Measurements from ENCODE around the gene CISH. TPM values are rescaled to one million over a fixed set of nuclear protein-coding genes. Genes with fewer than 3 reads are reported as not detected.
A peak's percentile ranks its signal among the peaks of the same experiment; 100 is the strongest.

Gene CISH
- total and polyA plus RNA-seq, 10 of the 15 experiments (the other 5 are each of a cell fraction or from before 2014, with no cell fraction given) = 0.21 to 4.4 (median 1.8) TPM

DNA sequence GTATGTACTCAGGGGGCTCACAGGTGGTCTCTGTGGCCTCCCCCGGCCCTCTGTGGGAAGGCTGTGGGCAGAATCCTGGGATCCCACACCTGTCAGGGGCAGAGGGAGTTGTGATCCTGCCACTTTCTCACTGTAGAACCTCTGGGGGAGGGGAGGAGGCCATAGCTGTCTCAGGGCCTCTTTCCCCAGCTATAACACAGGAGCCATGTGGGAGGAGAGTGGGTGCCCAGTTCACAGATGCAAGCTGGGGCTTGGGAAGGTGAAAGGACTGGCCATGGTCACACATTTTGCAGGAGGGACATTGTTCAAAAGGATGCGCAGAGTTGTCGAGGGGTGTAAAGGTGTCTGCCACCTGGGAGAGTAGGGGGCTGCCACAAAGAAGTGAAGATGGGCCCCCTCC, 17.0 kb upstream of the CISH start (continued):
- TF ChIP-seq ZBTB40 (IDR thresholded peaks at IDR 0.05; ENCODE audit: borderline replicate concordance) = no peak

GRCh38 chr3:50627407-50628051, 16.0 kb upstream of the CISH start:
- Histone ChIP-seq H2AFZ (ENCODE audit: control insufficient read depth, low read depth, low read length) (no peak overlapping the region), H3K79me2 (ENCODE audit: control insufficient read depth, insufficient read depth, low read length) (no peaks in the 10 kb centered on the region), H3K4me1 (ENCODE audit: control insufficient read depth, insufficient read depth, low read length) (peaks cover 22% of the 10 kb centered on the region), H3K9ac (ENCODE audit: control insufficient read depth, insufficient read depth, low read length) (no peak overlapping the region), H3K9me3 (replicated peaks; ENCODE audit: control insufficient read depth, insufficient read depth, low read length) (no peaks in the 10 kb centered on the region), H3K27me3 (replicated peaks in 1 of 2; ENCODE audit: control insufficient read depth in 2 of 2, insufficient read depth in 2 of 2, low read length in 1 of 2) (no peaks in the 10 kb centered on the region), H4K20me1 (ENCODE audit: control insufficient read depth, insufficient read depth) (no peaks in the 10 kb centered on the region), H3K36me3 (ENCODE audit: control insufficient read depth in 2 of 2, insufficient read depth in 2 of 2, low read length in 1 of 2) (peaks cover 0 to 4% of the 10 kb centered on the region in 2 experiments; a peak in 2 of 4 replicates), H3K4me2 (ENCODE audit: control insufficient read depth, insufficient read depth) (no peak overlapping the region), H3K27ac (ENCODE audit: control insufficient read depth, insufficient read depth) (no peak overlapping the region), H3K4me3 (no peak overlapping the region)
- POLR2A ChIA-PET = interaction anchor here (0.6 to 2.2 kb wide), 3 partner anchors 8 to 58 kb away, joined by 3 to 10 read pairs (median 4); partner anchors contain the start of gene HEMK1
- SMC1A ChIA-PET (ENCODE audit: uncharacterized antibody, unreplicated experiment) = interaction anchor here (0.6 to 2.1 kb wide), 6 partner anchors 8 to 745 kb away, joined by 3 to 10 read pairs (median 6); partner anchors contain the start of gene MAPKAPK3
- BruUV-seq (replicated peaks) = no TSS peak
- intact Hi-C loops (cut with micrococcal nuclease; ENCODE audit: unreplicated experiment) (no loop called here), in situ Hi-C loops (cut with MboI) (no loop called here)
- TF ChIP-seq TAF1 (IDR thresholded peaks at IDR 0.05; ENCODE audit: borderline replicate concordance, low read depth, low read length) = no peak
- peak; percentile 10; the same call in 1 of the 2 replicates for TF ChIP-seq SMC3 (IDR thresholded peaks at IDR 0.05; ENCODE audit: borderline replicate concordance, low read length)
- TF ChIP-seq MEF2A (IDR thresholded peaks at IDR 0.05; ENCODE audit: insufficient read depth, low read depth, low read length) = no peak
- TF ChIP-seq BCL11A (IDR thresholded peaks at IDR 0.05; ENCODE audit: low read depth, low read length) = no peak
- TF ChIP-seq, protein P1, sequence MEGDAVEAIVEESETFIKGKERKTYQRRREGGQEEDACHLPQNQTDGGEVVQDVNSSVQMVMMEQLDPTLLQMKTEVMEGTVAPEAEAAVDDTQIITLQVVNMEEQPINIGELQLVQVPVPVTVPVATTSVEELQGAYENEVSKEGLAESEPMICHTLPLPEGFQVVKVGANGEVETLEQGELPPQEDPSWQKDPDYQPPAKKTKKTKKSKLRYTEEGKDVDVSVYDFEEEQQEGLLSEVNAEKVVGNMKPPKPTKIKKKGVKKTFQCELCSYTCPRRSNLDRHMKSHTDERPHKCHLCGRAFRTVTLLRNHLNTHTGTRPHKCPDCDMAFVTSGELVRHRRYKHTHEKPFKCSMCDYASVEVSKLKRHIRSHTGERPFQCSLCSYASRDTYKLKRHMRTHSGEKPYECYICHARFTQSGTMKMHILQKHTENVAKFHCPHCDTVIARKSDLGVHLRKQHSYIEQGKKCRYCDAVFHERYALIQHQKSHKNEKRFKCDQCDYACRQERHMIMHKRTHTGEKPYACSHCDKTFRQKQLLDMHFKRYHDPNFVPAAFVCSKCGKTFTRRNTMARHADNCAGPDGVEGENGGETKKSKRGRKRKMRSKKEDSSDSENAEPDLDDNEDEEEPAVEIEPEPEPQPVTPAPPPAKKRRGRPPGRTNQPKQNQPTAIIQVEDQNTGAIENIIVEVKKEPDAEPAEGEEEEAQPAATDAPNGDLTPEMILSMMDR (IDR thresholded peaks at IDR 0.05 in 2 of 3, conservative IDR thresholded peaks at IDR 0.05 in 1 of 3; ENCODE audit: control insufficient read depth in 2 of 3, extremely low read depth in 1 of 3, insufficient read depth in 1 of 3, low read depth in 3 of 3, low read length in 3 of 3) = peak; percentile 27 to 42 (median 37); a peak in 3 of 6 replicates
- peak; percentile 61 for TF ChIP-seq RAD21 (IDR thresholded peaks at IDR 0.05; ENCODE audit: insufficient read depth, low read depth, low read length)
- no peak for TF ChIP-seq YBX1 (IDR thresholded peaks at IDR 0.05)
- TF ChIP-seq NFXL1 (IDR thresholded peaks at IDR 0.05; ENCODE audit: borderline replicate concordance) = peak; percentile 84; the same call in 1 of the 2 replicates
- no peak for TF ChIP-seq STAT3 (IDR thresholded peaks at IDR 0.05; ENCODE audit: low read depth, low read length)
- peak; percentile 58; the same call in 1 of the 2 replicates for TF ChIP-seq YY1 (IDR thresholded peaks at IDR 0.05; ENCODE audit: low read depth, low read length)
- no peak for TF ChIP-seq STAT1 (conservative IDR thresholded peaks at IDR 0.05)
- DNase-seq (ENCODE audit: low read depth, low spot score) (no peak), FAIRE-seq (no peak), ATAC-seq (peak; percentile 55)
- CTCF ChIA-PET = interaction anchor here (1.2 to 4.6 kb wide), 5 partner anchors 8 to 684 kb away, joined by 3 to 35 read pairs (median 8); partner anchors contain the start of gene MAPKAPK3
- 46% methylated on average over 6 of the region's 6 CpGs for WGBS (ENCODE audit: insufficient coverage, insufficient replicate concordance, low lambda C conversion rate, missing lambda C conversion rate)
- RAD21 ChIA-PET (ENCODE audit: unreplicated experiment) = interaction anchor here (2.0 to 3.8 kb wide), 3 partner anchors 10 to 25 kb away, joined by 4 to 19 read pairs (median 12); partner anchors contain the start of gene MAPKAPK3

Data from GM12878 (cell line).